HG03469 (cell line): Measurements from ENCODE around the gene ANKS6.

Experiments
- ATAC-seq: cut with Tn5 transposase; IDR thresholded peaks from one replicate; pipeline ENCODE4 v1.9.1; 2021; ENCODE audit warnings: mild to moderate bottlenecking, moderate library complexity, moderate number of reproducible peaks; ENCODE audit not compliant: unreplicated experiment

The ANKS6 gene

DNA sequence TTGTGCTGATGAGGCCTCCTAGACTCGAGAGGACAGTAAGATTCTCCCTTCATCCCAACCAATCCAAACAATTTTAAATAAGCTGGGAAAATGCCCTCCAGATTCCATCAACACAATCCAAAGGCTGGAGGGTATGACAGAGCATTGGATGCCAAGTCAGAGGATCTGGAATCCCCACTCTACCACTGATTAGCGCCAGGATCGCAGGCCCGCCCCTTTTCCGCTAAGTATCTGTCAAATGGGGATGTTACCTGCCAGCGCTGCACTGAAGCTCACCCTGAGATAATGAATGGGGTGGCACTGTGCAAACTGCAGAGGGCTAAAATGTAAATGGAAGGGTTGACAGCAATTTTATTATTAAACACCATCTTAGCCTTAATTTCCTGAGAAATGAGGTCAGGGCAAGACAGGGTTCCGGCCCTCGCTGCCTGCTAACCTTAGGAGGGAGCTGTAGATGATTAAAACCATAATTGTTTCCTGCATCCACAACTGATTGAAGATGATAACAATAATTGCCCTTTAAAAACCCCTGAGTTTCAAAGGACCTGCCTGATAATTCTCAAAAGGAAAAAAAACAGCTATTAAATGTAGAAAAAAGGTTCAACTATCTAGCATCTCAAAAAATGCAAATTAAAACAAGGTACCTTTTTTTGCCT is 56.0 kb downstream of the ANKS6 start:
- no peak for ATAC-seq

GRCh38 chr9:98738741-98739140 is 57.6 kb downstream of the ANKS6 start:
- ATAC-seq = no peak

GRCh38 chr9:98736226-98736625 is 60.1 kb downstream of the ANKS6 start:
- no peak for ATAC-seq

DNA sequence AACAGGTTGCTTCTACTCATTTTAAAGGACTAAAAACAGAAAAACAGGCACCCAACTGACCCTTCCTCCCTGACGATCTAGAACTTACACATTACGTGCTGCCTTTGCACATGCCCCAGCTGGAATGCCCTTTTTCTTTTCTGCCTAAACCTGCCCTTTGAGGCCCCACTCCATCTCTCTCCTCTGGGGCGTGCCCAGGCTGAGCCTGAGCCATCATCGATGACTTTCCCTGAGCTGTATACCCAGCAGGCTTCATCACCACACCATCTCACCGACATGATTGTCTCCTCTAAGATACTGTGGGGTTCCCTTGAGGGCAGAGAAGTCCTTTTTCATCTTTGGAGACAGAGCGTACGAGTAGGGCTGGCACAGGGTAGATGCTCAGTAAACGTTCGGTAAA is 63.6 kb downstream of the ANKS6 start:
- ATAC-seq = no peak

GRCh38 chr9:98732091-98732490 is 64.3 kb downstream of the ANKS6 start:
- no peak for ATAC-seq

DNA sequence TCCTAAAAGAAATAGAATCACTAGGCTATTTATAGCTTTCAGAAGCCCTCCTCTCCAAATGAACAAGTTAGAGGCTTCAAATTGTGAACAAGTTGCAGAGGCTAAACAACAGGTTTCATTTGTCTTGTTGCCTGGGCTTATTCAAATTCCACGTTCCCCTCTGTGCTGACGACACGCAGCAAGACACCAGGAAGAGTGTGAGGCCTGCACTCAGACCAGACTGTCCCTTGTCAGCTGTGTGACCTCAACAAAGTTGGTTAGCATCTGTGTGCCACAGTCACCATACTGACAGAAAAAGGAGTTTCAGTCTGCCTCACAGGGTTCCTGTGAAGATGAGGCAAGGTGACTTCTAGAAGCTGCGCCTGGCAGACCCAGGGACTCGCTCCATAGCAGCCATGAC is 65.5 kb downstream of the ANKS6 start:
- no peak for ATAC-seq

- no peak for ATAC-seq
These were observed 67.9 kb downstream of the ANKS6 start for GRCh38 chr9:98728500-98728899.

DNA sequence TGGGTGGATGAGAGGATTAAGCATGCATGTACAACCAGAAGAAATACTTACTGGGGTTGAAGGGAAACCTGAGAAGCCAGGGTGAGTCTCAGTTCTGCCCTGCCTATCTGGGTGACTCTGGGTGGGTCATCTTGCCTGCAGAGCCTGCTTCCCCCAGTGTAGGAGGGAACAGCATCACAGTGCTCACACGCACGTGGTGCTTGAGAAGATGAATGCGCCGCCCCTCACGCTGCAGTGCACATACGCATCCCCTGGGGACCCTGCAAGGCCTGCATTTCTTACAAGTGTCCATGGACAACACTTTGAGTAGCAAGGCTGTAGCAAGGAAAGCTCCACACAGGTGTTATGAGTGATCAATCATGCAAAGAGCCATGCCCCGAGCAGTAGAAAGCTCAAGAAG is 68.9 kb downstream of the ANKS6 start:
- no peak for ATAC-seq

DNA sequence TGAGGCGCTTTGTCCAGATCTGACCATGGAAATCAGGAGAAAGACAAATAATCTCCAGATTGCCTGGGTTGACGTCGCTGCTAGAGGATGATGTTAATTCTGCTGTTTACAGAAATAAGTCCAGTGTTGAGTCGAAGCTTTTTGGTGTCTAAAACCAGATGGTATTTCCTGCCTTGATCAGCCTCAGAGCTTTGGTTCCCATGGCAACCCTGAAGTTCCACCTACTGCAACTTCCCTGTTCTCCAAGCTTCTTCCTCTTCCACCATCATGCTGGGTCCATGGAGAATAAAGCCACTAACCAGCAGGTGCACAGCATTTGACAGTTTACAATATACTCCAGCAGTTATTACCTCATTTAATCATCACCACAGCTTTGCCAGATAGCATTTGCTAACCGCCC is 69.6 kb downstream of the ANKS6 start:
- no peak for ATAC-seq

GRCh38 chr9:98724810-98725530 is 71.4 kb downstream of the ANKS6 start:
- no peak for ATAC-seq

DNA sequence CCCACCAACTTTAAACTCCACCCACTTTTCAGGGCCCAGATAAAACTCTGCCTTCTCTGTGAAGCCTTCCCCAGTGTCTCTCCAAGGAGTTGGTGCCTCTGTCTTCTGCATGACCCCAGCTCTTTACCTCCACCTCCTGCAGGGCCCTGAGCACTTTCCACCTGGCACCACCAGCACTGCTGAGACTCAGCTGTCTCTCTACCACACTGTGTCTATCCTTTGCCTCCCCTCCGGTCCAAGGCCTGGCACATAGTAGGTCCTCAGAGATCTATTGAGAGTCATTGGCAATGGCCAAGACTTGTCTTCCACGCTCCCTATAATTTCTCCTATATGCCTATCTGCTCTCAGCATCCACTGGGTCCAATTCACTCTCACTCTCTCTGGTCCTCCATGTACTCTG is 74.7 kb downstream of the ANKS6 start:
- no peak for ATAC-seq

- no peak for ATAC-seq
These were observed 76.0 kb downstream of the ANKS6 start for GRCh38 chr9:98720402-98720801.

GRCh38 chr9:98719055-98719454 is 77.3 kb downstream of the ANKS6 start:
- no peak for ATAC-seq

DNA sequence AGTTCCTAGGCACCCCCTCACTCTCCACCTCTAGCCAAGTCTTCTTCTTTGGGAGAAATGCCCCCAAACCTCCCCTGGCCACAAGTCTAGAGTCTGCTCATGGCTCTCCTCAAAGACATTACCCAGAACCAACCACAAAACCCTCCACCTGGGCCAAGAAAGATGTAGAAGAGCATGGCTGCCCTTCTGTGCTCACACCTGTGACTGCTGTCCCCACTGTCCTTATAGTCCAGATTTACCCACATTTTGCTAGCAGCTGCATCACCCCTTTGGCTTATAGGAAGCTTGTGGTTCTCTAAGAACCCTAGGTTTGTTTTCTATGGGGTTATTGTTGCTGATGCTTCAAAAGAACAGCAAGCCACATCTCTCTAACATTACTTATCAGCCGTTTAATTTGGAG is 81.5 kb downstream of the ANKS6 start:
- ATAC-seq = no peak

DNA sequence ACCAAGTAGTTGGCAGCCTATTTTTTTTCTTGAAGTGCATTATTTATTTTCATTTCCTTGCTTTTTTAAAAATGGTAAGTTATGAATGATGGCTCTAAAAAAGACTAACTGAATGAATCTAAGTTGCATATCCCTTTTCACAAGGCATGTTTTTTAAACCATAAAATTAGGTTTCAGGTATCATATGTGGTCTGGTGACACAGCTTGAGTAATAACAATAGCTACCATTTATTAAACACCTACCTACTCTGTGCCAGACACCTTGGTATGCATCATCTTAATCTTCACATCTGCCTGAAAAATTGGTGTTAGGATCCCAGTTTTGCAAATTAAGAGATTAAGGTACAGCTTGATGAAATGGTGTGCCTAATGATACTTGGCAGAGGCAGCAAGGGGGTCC is 83.4 kb downstream of the ANKS6 start:
- no peak for ATAC-seq

DNA sequence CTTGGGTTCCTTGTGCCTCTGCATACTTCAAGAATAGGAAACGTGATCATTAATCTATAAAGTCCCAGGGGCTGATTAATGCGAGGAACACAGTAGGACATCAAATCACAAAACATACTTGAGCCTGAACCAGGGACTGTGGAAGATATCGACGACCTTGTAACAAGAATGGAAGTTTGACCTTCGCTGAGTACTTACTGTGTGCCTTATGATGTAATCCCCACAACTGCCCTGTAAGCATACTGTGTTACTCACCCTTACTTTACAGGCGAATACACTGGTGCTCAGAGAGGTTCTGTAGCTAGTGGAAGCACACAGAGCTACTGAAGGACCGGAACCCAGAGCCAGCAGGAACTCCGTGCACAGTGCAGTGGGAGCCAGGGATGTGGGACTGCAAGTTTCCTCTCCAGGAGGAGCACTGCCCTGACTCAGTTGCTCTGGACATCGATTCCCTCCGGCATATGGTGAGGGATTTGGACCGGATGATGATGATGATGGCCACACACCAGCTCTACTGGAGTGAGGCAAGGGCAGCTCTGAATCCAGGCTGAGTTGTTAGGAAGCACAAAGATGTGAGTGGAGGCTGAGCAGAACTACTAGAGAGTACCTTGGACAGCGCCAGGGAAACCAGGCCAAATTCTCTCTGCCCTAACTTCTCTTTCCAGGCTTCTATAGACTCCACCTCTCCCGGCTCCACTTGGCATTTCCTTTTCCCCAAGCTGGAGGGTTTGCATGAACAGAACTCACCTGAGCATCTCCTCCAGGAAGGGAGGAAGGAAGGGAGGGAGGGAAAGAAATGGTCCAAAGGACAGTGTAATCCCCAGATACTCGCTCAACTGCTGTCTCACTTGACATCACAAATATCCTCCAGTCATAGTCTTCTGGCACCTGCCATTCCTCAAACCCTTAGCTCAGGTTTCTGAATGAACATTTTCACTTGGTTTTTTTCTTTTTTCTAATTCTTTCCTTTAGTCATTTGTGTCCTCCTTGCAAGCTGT is 86.1 kb downstream of the ANKS6 start:
- no peak for ATAC-seq

DNA sequence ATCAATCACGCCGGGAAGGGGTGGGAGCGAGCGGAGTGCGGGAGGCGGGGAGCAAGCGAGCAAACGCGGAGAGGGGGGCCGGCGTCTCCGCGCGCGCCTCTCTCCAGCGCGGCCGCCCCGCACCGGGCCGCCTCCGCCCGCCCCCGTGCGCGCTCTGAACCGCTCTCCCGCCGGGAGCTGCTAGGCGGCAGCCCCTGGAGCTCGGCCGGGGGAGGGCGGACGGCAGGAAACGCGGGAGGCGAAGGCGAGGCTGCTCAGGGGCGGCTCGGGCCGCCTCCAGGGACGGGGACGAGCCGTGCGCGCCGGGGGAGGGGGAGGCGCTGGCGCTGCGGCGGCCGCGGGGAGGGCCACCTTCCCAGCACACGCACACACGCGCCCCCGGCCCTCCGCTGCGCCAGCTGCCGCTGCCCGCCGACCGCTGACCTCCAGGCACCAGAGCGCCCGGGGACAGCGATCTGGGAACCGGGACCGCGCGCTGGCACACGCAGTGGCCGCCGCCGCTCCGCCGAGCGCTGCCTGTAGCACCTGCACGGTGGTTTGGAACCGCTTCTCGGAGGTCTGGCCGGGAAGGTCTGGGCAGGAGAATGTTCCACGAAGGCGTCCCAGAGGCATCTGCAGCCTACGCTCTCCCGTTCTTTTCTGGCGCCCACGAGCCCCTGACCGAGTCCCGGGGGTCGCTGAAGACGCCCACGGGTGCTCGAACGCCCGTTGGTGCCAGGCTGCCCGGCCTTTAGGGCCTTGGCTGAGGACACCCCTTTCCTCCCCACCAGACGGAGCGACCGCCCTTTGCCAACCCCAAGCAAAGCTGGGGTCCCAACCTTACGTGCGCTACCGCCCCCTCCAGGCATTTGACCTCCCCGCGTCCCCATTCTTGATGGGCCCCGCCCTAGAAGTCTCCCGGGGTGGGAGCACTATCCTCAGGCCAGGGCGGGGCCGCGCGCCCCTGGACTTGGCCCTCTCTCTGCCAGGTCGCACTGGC is 87.1 kb downstream of the ANKS6 start, which contains the start of gene GABBR2:
GABBR2 (minus strand) TSS at position 3 of the 979 bp plus-strand sequence. CDS start 198 bp downstream, outside the sequence.
- ATAC-seq = no peak

GRCh38 chr9:98708103-98708932 is 88.0 kb downstream of the ANKS6 start:
- ATAC-seq = no peak
